DOHH2 (cell line): ENCODE measurements around the gene GMDS.

Experiments
- H3F3A ChIP-seq: fragments of 200-600 bp; sonication (generic), shearing (Covaris generic); 2 replicates; pipeline ENCODE4 v1.6.0; 2016; ENCODE audit warnings: antibody characterized with exemption, mild to moderate bottlenecking; ENCODE audit not compliant: control insufficient read depth, insufficient read depth
- H3K27ac ChIP-seq: fragments of 200-600 bp; sonication (generic); 2 replicates; pipeline ENCODE4 v1.5.1; 2014; ENCODE audit warnings: low read depth, mild to moderate bottlenecking, low read length, moderate library complexity
- H3K27me3 ChIP-seq: fragments of 200-600 bp; sonication (generic); 2 replicates; pipeline ENCODE4 v1.6.1; 2014; ENCODE audit warnings: mild to moderate bottlenecking, low read length, mixed read lengths; ENCODE audit not compliant: control insufficient read depth
- H3K36me3 ChIP-seq: fragments of 200-600 bp; sonication (generic); 2 replicates; pipeline ENCODE4 v1.6.1; 2014; ENCODE audit warnings: mild to moderate bottlenecking, low read length, moderate library complexity, mixed read lengths; ENCODE audit not compliant: control insufficient read depth
- H3K4me1 ChIP-seq: fragments of 200-600 bp; sonication (generic); 2 replicates; pipeline ENCODE4 v1.6.1; 2014; ENCODE audit warnings: mild to moderate bottlenecking, low read length, mixed read lengths; ENCODE audit not compliant: control insufficient read depth
- H3K4me2 ChIP-seq: fragments of 200-600 bp; sonication (generic); 2 replicates; pipeline ENCODE4 v1.6.0; 2014; ENCODE audit warnings: mild to moderate bottlenecking, low read length, moderate library complexity
- H3K4me3 ChIP-seq: fragments of 200-600 bp; sonication (generic); 2 replicates; pipeline ENCODE4 v1.5.1; 2014; ENCODE audit warnings: mild to moderate bottlenecking, low read length, mixed read lengths
- H3K79me2 ChIP-seq: fragments of 200-600 bp; sonication (generic); 2 replicates; pipeline ENCODE4 v1.6.1; 2014; ENCODE audit warnings: mild to moderate bottlenecking, low read length, mixed read lengths; ENCODE audit not compliant: control insufficient read depth
- H3K9me2 ChIP-seq: fragments of 200-600 bp; sonication (generic); replicated peaks from 2 replicates; pipeline ENCODE4 v1.6.1; 2014; ENCODE audit warnings: mild to moderate bottlenecking, low read length, mixed read lengths; ENCODE audit not compliant: control insufficient read depth
- H3K9me3 ChIP-seq: fragments of 200-600 bp; sonication (generic); 2 replicates; pipeline ENCODE4 v1.6.1; 2014; ENCODE audit warnings: antibody characterized with exemption, low read length, mixed read lengths; ENCODE audit not compliant: control insufficient read depth, insufficient read depth
- H4K20me1 ChIP-seq: fragments of 200-600 bp; sonication (generic); 2 replicates; pipeline ENCODE4 v1.6.0; 2014; ENCODE audit warnings: low read depth, mild to moderate bottlenecking, antibody characterized with exemption, low read length, moderate library complexity; ENCODE audit not compliant: control insufficient read depth, insufficient read depth
- CTCF ChIP-seq: fragments of 200-600 bp; sonication (generic); IDR thresholded peaks from one replicate; pipeline ENCODE4 v1.5.1; 2014; ENCODE audit warnings: antibody characterized with exemption, mild to moderate bottlenecking, low read depth, low read length; ENCODE audit not compliant: poor library complexity, severe bottlenecking
- EZH2phosphoT487 ChIP-seq: fragments of 200-600 bp; sonication (generic); IDR thresholded peaks from 2 replicates; pipeline ENCODE4 v1.6.1; 2017; ENCODE audit warnings: borderline replicate concordance, mild to moderate bottlenecking, antibody characterized with exemption, low read length, moderate library complexity, mixed read lengths

GMDS gene

GRCh38 chr6:1705630-1706029 lies 539.8 kb downstream of the GMDS start:
- Histone ChIP-seq H3K4me2 (no peak overlapping the region), H4K20me1 (0 out of 2 replicates have a peak, but pooled peaks cover 3% of the 10 kb centered on the region), H3K36me3 (no peaks in the 10 kb centered on the region), H3K27me3 (no peaks in the 10 kb centered on the region), H3K27ac (no peak overlapping the region), H3K9me2 (no peaks in the 10 kb centered on the region), H3K79me2 (no peaks in the 10 kb centered on the region), H3K4me1 (no peaks in the 10 kb centered on the region), H3F3A (no peaks in the 10 kb centered on the region), H3K4me3 (no peak overlapping the region), H3K9me3 (no peaks in the 10 kb centered on the region)
- no peak for TF ChIP-seq EZH2phosphoT487
- TF ChIP-seq CTCF = no peak

GRCh38 chr6:1705183-1705582 lies 540.2 kb downstream of the GMDS start:
- no peaks in the 10 kb centered on the region for H3K27me3 ChIP-seq
- no peak overlapping the region for H3K4me3 ChIP-seq
- no peak overlapping the region for H3K4me2 ChIP-seq
- no peaks in the 10 kb centered on the region for H3K4me1 ChIP-seq
- no peaks in the 10 kb centered on the region for H3K79me2 ChIP-seq
- no peaks in the 10 kb centered on the region for H3K9me2 ChIP-seq
- H3F3A ChIP-seq = no peaks in the 10 kb centered on the region
- H3K9me3 ChIP-seq = no peaks in the 10 kb centered on the region
- H3K27ac ChIP-seq = no peak overlapping the region
- H4K20me1 ChIP-seq = 0 out of 2 replicates have a peak, but pooled peaks cover 3% of the 10 kb centered on the region
- no peak for TF ChIP-seq EZH2phosphoT487
- no peak for TF ChIP-seq CTCF
- no peaks in the 10 kb centered on the region for H3K36me3 ChIP-seq

GRCh38 chr6:1704711-1705110 lies 540.7 kb downstream of the GMDS start:
- no peak for TF ChIP-seq EZH2phosphoT487
- no peak for TF ChIP-seq CTCF
- Histone ChIP-seq H3K79me2 (no peaks in the 10 kb centered on the region), H3K27me3 (no peaks in the 10 kb centered on the region), H3K27ac (no peak overlapping the region), H3F3A (no peaks in the 10 kb centered on the region), H3K9me2 (no peaks in the 10 kb centered on the region), H3K4me1 (no peaks in the 10 kb centered on the region), H3K9me3 (no peaks in the 10 kb centered on the region), H4K20me1 (0 out of 2 replicates have a peak, but pooled peaks cover 3% of the 10 kb centered on the region), H3K36me3 (no peaks in the 10 kb centered on the region), H3K4me3 (no peak overlapping the region), H3K4me2 (no peak overlapping the region)

GRCh38 chr6:1703923-1704322 lies 541.5 kb downstream of the GMDS start:
- Histone ChIP-seq H3K4me3 (no peak overlapping the region), H3K79me2 (no peaks in the 10 kb centered on the region), H3K36me3 (no peaks in the 10 kb centered on the region), H3K9me3 (no peaks in the 10 kb centered on the region), H3K4me2 (no peak overlapping the region), H3K4me1 (no peaks in the 10 kb centered on the region), H4K20me1 (0 out of 2 replicates have a peak, but pooled peaks cover 3% of the 10 kb centered on the region), H3K27ac (no peak overlapping the region), H3F3A (no peaks in the 10 kb centered on the region), H3K27me3 (no peaks in the 10 kb centered on the region), H3K9me2 (no peaks in the 10 kb centered on the region)
- TF ChIP-seq EZH2phosphoT487 (no peak), CTCF (no peak)
